NCI-H1694 treated with DMSO at 0.1 percent for 48 hours (cell line): ENCODE results near the gene BRD4.
A peak's percentile ranks its signal among the peaks of the same experiment; 100 is the strongest.

ENCODE experiments used
- DNase-seq: peaks from one replicate; lab custom pipeline; 2025; lab: John Stamatoyannopoulos, UW

BRD4 gene

GRCh38 chr19:15313649-15314279, 18.6 kb downstream of the BRD4 start:
- DNase-seq, result no peak

- no peak for DNase-seq
Observed at GRCh38 chr19:15307169-15307568, 25.2 kb downstream of the BRD4 start.

GRCh38 chr19:15305582-15306334, 26.6 kb downstream of the BRD4 start:
- no peak for DNase-seq

GRCh38 chr19:15304140-15304705, 28.1 kb downstream of the BRD4 start:
- no peak for DNase-seq

- DNase-seq, result no peak
Observed at GRCh38 chr19:15303105-15303780, 29.1 kb downstream of the BRD4 start.

- DNase-seq, result no peak
Observed at GRCh38 chr19:15300533-15301197, 31.7 kb downstream of the BRD4 start.

- no peak for DNase-seq
Observed at GRCh38 chr19:15299568-15300409, 32.5 kb downstream of the BRD4 start.

GRCh38 chr19:15298847-15299567, 33.3 kb downstream of the BRD4 start:
- no peak for DNase-seq

- no peak for DNase-seq
Observed at GRCh38 chr19:15297416-15298224, 34.7 kb downstream of the BRD4 start.

- DNase-seq, result no peak
Observed at GRCh38 chr19:15296841-15297415, 35.4 kb downstream of the BRD4 start.

GRCh38 chr19:15296353-15296752, 36.0 kb downstream of the BRD4 start:
- DNase-seq, result no peak

- DNase-seq, result peak; percentile 58
Observed at GRCh38 chr19:15294561-15294990, 37.8 kb downstream of the BRD4 start.

GRCh38 chr19:15293781-15294491, 38.4 kb downstream of the BRD4 start:
- no peak for DNase-seq

GRCh38 chr19:15292847-15293582, 39.3 kb downstream of the BRD4 start:
- DNase-seq, result peak; percentile 35

- DNase-seq, result no peak
Observed at GRCh38 chr19:15292140-15292539, 40.2 kb downstream of the BRD4 start.

- no peak for DNase-seq
Observed at GRCh38 chr19:15291548-15292021, 40.8 kb downstream of the BRD4 start.

- no peak for DNase-seq
Observed at GRCh38 chr19:15291089-15291488, 41.2 kb downstream of the BRD4 start.

GRCh38 chr19:15290166-15290565, 42.2 kb downstream of the BRD4 start:
- DNase-seq, result no peak
